HG03066 (cell line): ENCODE data around the gene G6PC2.
"Not testable (repeated sequence)": the region's sequence is repeated elsewhere in the genome, so short reads cannot be mapped to it uniquely, and the experiment has no call there.

Experiments
- ATAC-seq: cut with Tn5 transposase; IDR thresholded peaks from one replicate; pipeline ENCODE4 v1.9.1; 2021; ENCODE audit warnings: low read depth; ENCODE audit not compliant: unreplicated experiment

The G6PC2 gene

GRCh38 chr2:168901003-168901402 lies at the start of gene G6PC2:
TSS of gene G6PC2 (plus strand) at chr2:168901291. CDS start at chr2:168901332, 41 bp downstream.
- ATAC-seq = no peak

- no peak for ATAC-seq
These were observed 49.3 kb upstream of the G6PC2 start for GRCh38 chr2:168851674-168852320.

GRCh38 chr2:168852481-168852880 lies 48.6 kb upstream of the G6PC2 start:
- ATAC-seq = no peak

- ATAC-seq = no peak
These were observed 47.6 kb upstream of the G6PC2 start for GRCh38 chr2:168853471-168853870.

- ATAC-seq = no peak
These were observed 46.4 kb upstream of the G6PC2 start for GRCh38 chr2:168854651-168855050.

GRCh38 chr2:168855601-168856000 lies 45.5 kb upstream of the G6PC2 start:
- no peak for ATAC-seq

GRCh38 chr2:168858146-168858545 lies 42.9 kb upstream of the G6PC2 start:
- ATAC-seq = no peak

GRCh38 chr2:168867164-168867563 lies 33.9 kb upstream of the G6PC2 start:
- not testable (repeated sequence) for ATAC-seq

- ATAC-seq = not testable (repeated sequence)
These were observed 30.7 kb upstream of the G6PC2 start for GRCh38 chr2:168870369-168870768.

GRCh38 chr2:168870824-168871223 lies 30.3 kb upstream of the G6PC2 start:
- ATAC-seq = not testable (repeated sequence)

GRCh38 chr2:168874368-168875054 lies 26.6 kb upstream of the G6PC2 start:
- ATAC-seq = no peak

- not testable (repeated sequence) for ATAC-seq
These were observed 18.9 kb upstream of the G6PC2 start for GRCh38 chr2:168882163-168882562.

GRCh38 chr2:168884975-168885374 lies 16.1 kb upstream of the G6PC2 start:
- ATAC-seq = no peak

GRCh38 chr2:168889635-168890005 lies 11.5 kb upstream of the G6PC2 start:
- ATAC-seq = no peak

- ATAC-seq = peak; percentile 100
These were observed 10.9 kb upstream of the G6PC2 start, which contains the start of gene SPC25 for GRCh38 chr2:168890006-168890782. TSS of gene SPC25 (minus strand) at chr2:168890430. CDS start at chr2:168889519, 911 bp downstream.

GRCh38 chr2:168892327-168892726 lies 8.8 kb upstream of the G6PC2 start:
- no peak for ATAC-seq

GRCh38 chr2:168894101-168894500 lies 7.0 kb upstream of the G6PC2 start:
- ATAC-seq = no peak

- no peak for ATAC-seq
These were observed 6.4 kb upstream of the G6PC2 start for GRCh38 chr2:168894720-168895119.

- no peak for ATAC-seq
These were observed 5.3 kb upstream of the G6PC2 start for GRCh38 chr2:168895771-168896170.

- ATAC-seq = no peak
These were observed 4.3 kb upstream of the G6PC2 start for GRCh38 chr2:168896783-168897182.

GRCh38 chr2:168897449-168897848 lies 3.6 kb upstream of the G6PC2 start:
- ATAC-seq = no peak
